Coronary artery (tissue), 2 donors: ENCODE data around the gene SYNDIG1.

Source experiments
- DNase-seq: peaks from one replicate; pipeline ENCODE4 v3.0.0-alpha.2; 2017; ENCODE audit warnings: low spot score
- H3K27ac ChIP-seq, 2 donors: fragments of 200-600 bp; sonication (generic); one replicate each; pipeline ENCODE4 v1.5.1; 2016 to 2019
- H3K4me3 ChIP-seq: fragments of 200-600 bp; sonication (generic); 2 replicates; pipeline ENCODE4 v1.5.1; 2016; ENCODE audit warnings: mild to moderate bottlenecking, moderate library complexity
- TF ChIP-seq, protein P1 (sequence below): fragments of 200-600 bp; sonication (generic); IDR thresholded peaks from one replicate; pipeline ENCODE4 v1.5.1; 2019; ENCODE audit warnings: antibody characterized with exemption

SYNDIG1 gene

DNA sequence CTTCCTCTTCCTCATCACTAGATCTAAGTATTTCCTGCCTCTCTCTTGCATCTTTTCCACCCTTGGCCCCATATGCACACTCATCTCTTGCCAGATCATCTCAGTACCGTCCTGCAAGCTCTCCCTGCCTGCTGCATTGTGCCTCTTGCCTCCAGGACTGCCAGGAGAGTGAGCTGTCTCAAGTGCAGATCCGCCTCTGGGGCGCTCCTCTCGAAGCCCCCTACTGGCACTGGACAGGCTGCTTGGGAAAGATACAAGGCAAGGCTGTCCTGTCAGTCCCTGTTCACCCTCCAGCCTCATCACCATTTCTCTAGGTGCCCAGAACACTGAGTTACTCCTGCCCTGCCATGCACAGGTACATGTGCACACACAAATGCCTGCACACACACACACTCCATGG is 10.2 kb downstream of the SYNDIG1 start:
- Histone ChIP-seq H3K27ac (no peak overlapping the region), H3K4me3 (no peak overlapping the region)
- TF ChIP-seq, protein P1, sequence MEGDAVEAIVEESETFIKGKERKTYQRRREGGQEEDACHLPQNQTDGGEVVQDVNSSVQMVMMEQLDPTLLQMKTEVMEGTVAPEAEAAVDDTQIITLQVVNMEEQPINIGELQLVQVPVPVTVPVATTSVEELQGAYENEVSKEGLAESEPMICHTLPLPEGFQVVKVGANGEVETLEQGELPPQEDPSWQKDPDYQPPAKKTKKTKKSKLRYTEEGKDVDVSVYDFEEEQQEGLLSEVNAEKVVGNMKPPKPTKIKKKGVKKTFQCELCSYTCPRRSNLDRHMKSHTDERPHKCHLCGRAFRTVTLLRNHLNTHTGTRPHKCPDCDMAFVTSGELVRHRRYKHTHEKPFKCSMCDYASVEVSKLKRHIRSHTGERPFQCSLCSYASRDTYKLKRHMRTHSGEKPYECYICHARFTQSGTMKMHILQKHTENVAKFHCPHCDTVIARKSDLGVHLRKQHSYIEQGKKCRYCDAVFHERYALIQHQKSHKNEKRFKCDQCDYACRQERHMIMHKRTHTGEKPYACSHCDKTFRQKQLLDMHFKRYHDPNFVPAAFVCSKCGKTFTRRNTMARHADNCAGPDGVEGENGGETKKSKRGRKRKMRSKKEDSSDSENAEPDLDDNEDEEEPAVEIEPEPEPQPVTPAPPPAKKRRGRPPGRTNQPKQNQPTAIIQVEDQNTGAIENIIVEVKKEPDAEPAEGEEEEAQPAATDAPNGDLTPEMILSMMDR = no peak
- DNase-seq = no peak

DNA sequence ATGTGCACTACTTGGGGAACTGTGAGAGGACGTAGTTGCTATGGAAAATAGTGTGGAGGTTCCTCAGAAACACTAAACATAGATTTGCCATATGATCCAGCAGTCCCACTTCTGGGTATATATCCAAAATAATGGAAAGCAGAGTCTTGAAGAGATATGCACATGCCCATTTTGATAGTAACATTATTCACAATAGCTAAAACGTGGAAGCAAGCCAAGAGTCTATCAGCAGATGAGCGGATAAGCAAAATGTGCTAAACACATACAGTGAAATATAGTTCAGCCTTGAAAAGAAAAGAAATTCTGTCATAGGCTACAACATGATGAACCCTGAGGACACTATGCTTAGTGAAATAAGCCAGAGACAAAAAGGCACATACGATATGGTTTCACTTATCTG is 11.1 kb downstream of the SYNDIG1 start:
- no peak overlapping the region for H3K4me3 ChIP-seq
- no peak for DNase-seq
- no peak overlapping the region for H3K27ac ChIP-seq
- TF ChIP-seq, protein P1 = no peak

DNA sequence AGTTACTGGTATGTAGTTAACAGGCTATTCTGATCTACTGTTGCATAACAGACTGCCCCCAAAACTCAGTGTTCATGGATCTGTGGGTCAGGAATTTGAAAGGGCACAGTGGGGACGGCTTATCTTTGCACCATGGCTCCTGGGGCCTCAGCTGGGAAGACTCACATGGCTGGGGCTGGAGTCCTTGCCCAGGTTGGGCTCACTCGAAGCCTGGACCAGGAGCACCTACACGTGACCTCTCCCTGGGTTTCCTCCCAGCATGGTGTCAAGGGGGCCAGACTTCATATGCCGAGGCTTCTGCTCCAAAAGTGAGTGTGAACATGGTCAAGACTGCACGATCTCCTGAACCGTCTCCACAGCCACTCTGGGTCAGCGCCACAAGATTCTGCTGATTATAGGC is 11.7 kb downstream of the SYNDIG1 start:
- DNase-seq = no peak

DNA sequence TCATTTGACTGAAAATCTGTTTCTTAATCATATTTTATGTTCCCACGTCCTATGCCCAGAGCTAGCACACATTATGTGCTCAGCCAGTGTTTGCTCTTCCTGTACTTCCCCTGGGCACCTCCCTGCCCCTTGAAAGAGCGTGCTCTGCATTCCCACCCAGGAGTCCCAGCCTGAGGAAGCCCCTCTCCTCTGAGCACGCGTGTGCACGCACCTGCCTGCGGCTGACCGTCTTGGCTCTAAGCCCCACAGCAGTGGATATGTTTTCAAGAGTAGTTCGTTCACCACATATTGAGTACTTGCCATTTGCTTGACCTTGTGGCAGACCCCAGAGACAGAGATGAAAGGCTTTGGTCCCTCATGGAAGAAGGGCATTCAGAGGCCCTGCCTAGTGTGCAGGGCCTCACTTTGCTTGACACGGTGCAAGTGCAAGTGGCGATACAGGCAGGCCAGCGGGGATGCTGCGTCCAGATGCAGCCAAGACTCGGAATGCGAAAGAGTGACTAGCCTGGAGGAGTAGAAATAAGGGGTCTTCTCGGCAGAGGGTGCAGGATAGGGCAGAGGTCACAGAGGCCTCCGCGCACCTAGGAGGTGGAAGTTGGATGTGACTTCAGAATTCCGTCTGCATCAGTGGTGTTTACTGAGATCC is 14.1 kb downstream of the SYNDIG1 start:
- no peak overlapping the region for H3K4me3 ChIP-seq
- no peak for DNase-seq
- H3K27ac ChIP-seq = no peak overlapping the region
- TF ChIP-seq, protein P1 = no peak

More for the DNA sequence above, 11.7 kb downstream of the SYNDIG1 start:
- TF ChIP-seq, protein P1 = no peak
- no peak overlapping the region for H3K4me3 ChIP-seq
- H3K27ac ChIP-seq = no peak overlapping the region

DNA sequence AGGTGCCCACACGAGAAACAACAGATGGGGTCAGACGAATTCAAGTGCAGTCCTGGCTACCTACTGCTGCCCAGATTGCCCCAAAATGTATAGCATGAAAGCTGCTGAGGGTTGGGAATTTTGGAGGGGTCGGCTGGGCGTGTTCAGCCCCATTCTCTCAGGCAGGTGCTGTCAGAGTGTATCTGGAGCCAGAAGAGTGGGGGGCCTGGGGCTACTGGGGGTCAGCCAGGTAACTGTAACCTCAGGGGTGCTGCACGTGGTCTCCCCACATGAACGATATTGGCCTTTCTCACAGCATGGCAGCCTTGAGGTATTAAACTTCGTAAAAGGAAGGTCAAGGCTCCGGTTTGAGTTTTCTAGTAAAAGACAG is 14.6 kb downstream of the SYNDIG1 start:
- TF ChIP-seq, protein P1 = no peak
- DNase-seq = no peak
- Histone ChIP-seq H3K27ac (no peak overlapping the region), H3K4me3 (no peak overlapping the region)

DNA sequence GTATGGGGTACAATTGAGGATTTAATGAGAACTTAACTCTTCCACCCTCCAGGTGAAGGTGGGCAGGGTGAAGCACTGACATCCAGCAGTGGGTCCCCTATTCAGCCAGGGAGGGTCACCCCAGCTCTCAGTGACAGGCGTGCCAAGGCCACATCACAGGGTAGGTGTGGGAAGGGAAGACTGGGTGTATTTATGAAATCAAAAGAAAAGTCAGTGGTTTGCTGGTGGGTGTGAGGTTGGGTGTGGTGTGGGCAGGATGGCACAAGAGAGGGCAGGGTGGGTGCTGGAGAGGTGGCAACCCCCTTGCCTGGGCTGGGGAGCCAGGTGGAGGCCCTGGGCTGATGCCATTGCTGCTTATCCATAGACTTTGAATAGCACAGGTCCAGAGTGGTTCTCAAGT is 16.6 kb downstream of the SYNDIG1 start:
- TF ChIP-seq, protein P1 = no peak
- Histone ChIP-seq H3K27ac (no peak overlapping the region), H3K4me3 (no peak overlapping the region)
- peak; percentile 46 for DNase-seq

DNA sequence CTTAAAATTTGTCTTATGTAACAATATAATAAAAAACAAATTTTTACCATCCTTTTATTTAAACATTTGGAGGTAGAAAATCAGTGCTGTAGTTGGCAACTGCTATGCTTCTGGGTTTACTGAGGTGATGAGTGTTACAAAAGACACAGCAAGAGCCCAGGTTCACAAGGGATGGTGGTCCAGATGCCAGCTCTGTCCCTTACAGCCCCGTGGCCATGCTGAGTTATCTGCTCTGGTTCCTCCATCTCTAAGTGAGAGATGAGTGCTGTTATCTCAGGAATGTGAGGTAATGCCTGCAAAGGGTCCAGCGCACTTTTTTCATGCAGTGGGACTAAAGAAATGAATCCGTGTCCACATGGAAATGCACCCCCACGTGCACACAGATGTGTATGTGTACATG is 17.8 kb downstream of the SYNDIG1 start:
- H3K4me3 ChIP-seq = no peak overlapping the region
- TF ChIP-seq, protein P1 = no peak
- DNase-seq = peak; percentile 5
- H3K27ac ChIP-seq = no peak overlapping the region
